Activated naive CD4-positive, alpha-beta T cell treated with anti-CD3 and anti-CD28 coated beads for 36 hours (primary cell): ENCODE data around the gene GNPTG. TPM values are rescaled to one million over a fixed set of nuclear protein-coding genes. Genes with fewer than 3 reads are reported as not detected.
A peak's percentile ranks its signal among the peaks of the same experiment; 100 is the strongest.

Experiments used
- CTCF ChIA-PET: fragments of 350-600 bp; sonication (Branson Sonifier 250); formaldehyde crosslinking; loops from one replicate; lab custom pipeline; 2021; ENCODE audit warnings: antibody characterized with exemption; lab: Charles Lee
- DNase-seq: peaks from one replicate; pipeline ENCODE4 v3.0.0-alpha.2; 2020
- H3K27ac Mint-ChIP-seq: one replicate; pipeline ENCODE4 v1.8.0; 2021; ENCODE audit warnings: mild to moderate bottlenecking, mixed read lengths
- H3K27me3 Mint-ChIP-seq: one replicate; pipeline ENCODE4 v1.8.0; 2021; ENCODE audit warnings: low read depth, mixed read lengths
- H3K36me3 Mint-ChIP-seq: one replicate; pipeline ENCODE4 v1.8.0; 2021; ENCODE audit warnings: low read depth, mixed read lengths
- H3K4me1 Mint-ChIP-seq: one replicate; pipeline ENCODE4 v1.8.0; 2021; ENCODE audit warnings: low read depth, mixed read lengths
- H3K4me3 Mint-ChIP-seq: one replicate; pipeline ENCODE4 v1.8.0; 2021; ENCODE audit warnings: mild to moderate bottlenecking, moderate library complexity, mixed read lengths
- H3K9me3 Mint-ChIP-seq: one replicate; pipeline ENCODE4 v1.8.0; 2021; ENCODE audit warnings: mixed read lengths
- intact Hi-C: fragments of 100-400 bp; cut with micrococcal nuclease; formaldehyde crosslinking; loops from one replicate; pipeline ENCODE4 v1.15.1; 2023
- total RNA-seq, 2 experiments: library from RNA; stranded (reverse); gene quantifications; one replicate each; pipeline ENCODE4 v1.2.3, GENCODE V29; 2021

The GNPTG gene
- total RNA-seq, result 10 to 100 TPM; 15.9 to 17.3 TPM

GRCh38 chr16:1351582-1352362 lies at the start of gene GNPTG, which contains the start of gene TSR3:
Gene GNPTG (plus strand): TSS chr16:1351931. CDS start chr16:1351966, 35 bp downstream.
Gene TSR3 (minus strand): TSS chr16:1351878. CDS start chr16:1351804, 74 bp downstream.
- Mint-ChIP-seq H3K4me3 (peak within 1 kb of the TSS; percentile 80), H3K27me3 (no peaks in the 10 kb centered on the region), H3K27ac (peak within 1 kb of the TSS; percentile 68), H3K9me3 (no peaks in the 10 kb centered on the region), H3K4me1 (peaks cover 33% of the 10 kb centered on the region), H3K36me3 (peaks cover 2% of the 10 kb centered on the region)
- CTCF ChIA-PET, result interaction anchor here (1.1 kb wide), 1 partner anchor 11 kb away, joined by 3 read pairs; no protein-coding TSS in a partner anchor
- intact Hi-C loops, result loop anchor here (1.0 kb wide), 1 partner anchor 42 kb away; the partner anchor contains the start of gene UBE2I
- peak; percentile 82 for DNase-seq

GRCh38 chr16:1305823-1306222 lies 45.9 kb upstream of the GNPTG start:
- no peak for DNase-seq
- Mint-ChIP-seq H3K36me3 (peaks cover 9% of the 10 kb centered on the region), H3K9me3 (peaks cover 2% of the 10 kb centered on the region), H3K4me1 (peaks cover 30% of the 10 kb centered on the region), H3K27ac (no peak overlapping the region), H3K27me3 (no peaks in the 10 kb centered on the region), H3K4me3 (no peak overlapping the region)
- intact Hi-C loops, result no loop called here
- CTCF ChIA-PET, result interaction anchor here (0.9 kb wide), 1 partner anchor 16 kb away, joined by 3 read pairs; no protein-coding TSS in a partner anchor

- peaks cover 35% of the 10 kb centered on the region for H3K4me1 Mint-ChIP-seq
- no peak for DNase-seq
- H3K27ac Mint-ChIP-seq, result peak overlapping the region; percentile 39
- H3K4me3 Mint-ChIP-seq, result no peak overlapping the region
- CTCF ChIA-PET, result interaction anchor here (0.9 kb wide), 1 partner anchor 16 kb away, joined by 3 read pairs; no protein-coding TSS in a partner anchor
- no peaks in the 10 kb centered on the region for H3K27me3 Mint-ChIP-seq
- intact Hi-C loops, result no loop called here
- peaks cover 12% of the 10 kb centered on the region for H3K36me3 Mint-ChIP-seq
- H3K9me3 Mint-ChIP-seq, result peaks cover 2% of the 10 kb centered on the region
Measured at GRCh38 chr16:1306334-1306733, 45.4 kb upstream of the GNPTG start.

GRCh38 chr16:1308036-1308976 lies 43.4 kb upstream of the GNPTG start:
- Mint-ChIP-seq H3K36me3 (peaks cover 15% of the 10 kb centered on the region), H3K27ac (peak overlapping the region; percentile 99), H3K9me3 (peaks cover 2% of the 10 kb centered on the region), H3K4me1 (peaks cover 46% of the 10 kb centered on the region), H3K27me3 (no peaks in the 10 kb centered on the region), H3K4me3 (peak overlapping the region; percentile 82)
- CTCF ChIA-PET, result no interaction called here
- no peak for DNase-seq
- intact Hi-C loops, result loop anchor here (2.0 kb wide), 5 partner anchors 70 to 782 kb away; partner anchors contain the start of genes CAPN15, EME2, MRPS34 and UQCC4

GRCh38 chr16:1308977-1309885 lies 42.5 kb upstream of the GNPTG start, which contains the start of gene UBE2I:
Gene UBE2I (plus strand): TSS chr16:1309636. CDS start chr16:1314031, 4,395 bp downstream.
- intact Hi-C loops, result loop anchor here (1.0 to 2.0 kb wide), 7 partner anchors 42 to 782 kb away; partner anchors contain the start of genes CAPN15, EME2, GNPTG and MRPS34
- CTCF ChIA-PET, result interaction anchor here (0.6 to 1.1 kb wide), 3 partner anchors 10 to 396 kb away, joined by 3 to 4 read pairs (median 3); no protein-coding TSS in a partner anchor
- peak; percentile 98 for DNase-seq
- Mint-ChIP-seq H3K27me3 (no peaks in the 10 kb centered on the region), H3K9me3 (peaks cover 1% of the 10 kb centered on the region), H3K4me3 (peak within 1 kb of the TSS; percentile 94), H3K36me3 (peaks cover 18% of the 10 kb centered on the region), H3K27ac (peak within 1 kb of the TSS; percentile 99), H3K4me1 (peaks cover 41% of the 10 kb centered on the region)

- Mint-ChIP-seq H3K36me3 (peaks cover 27% of the 10 kb centered on the region), H3K4me1 (peaks cover 36% of the 10 kb centered on the region), H3K4me3 (peak overlapping the region; percentile 94), H3K9me3 (no peaks in the 10 kb centered on the region), H3K27ac (peak overlapping the region; percentile 94), H3K27me3 (no peaks in the 10 kb centered on the region)
- CTCF ChIA-PET, result interaction anchor here (0.6 to 1.1 kb wide), 3 partner anchors 11 to 395 kb away, joined by 3 to 4 read pairs (median 3); no protein-coding TSS in a partner anchor
- peak; percentile 68 for DNase-seq
- intact Hi-C loops, result loop anchor here (1.0 to 5.0 kb wide), 8 partner anchors 41 to 847 kb away; partner anchors contain the start of genes CAPN15, EME2, GNPTG and MRPS34
Measured at GRCh38 chr16:1309888-1310831, 41.6 kb upstream of the GNPTG start.

GRCh38 chr16:1310832-1311200 lies 40.9 kb upstream of the GNPTG start:
- Mint-ChIP-seq H3K27me3 (no peaks in the 10 kb centered on the region), H3K4me3 (peak overlapping the region; percentile 94), H3K36me3 (peaks cover 31% of the 10 kb centered on the region), H3K27ac (peak overlapping the region; percentile 94), H3K9me3 (no peaks in the 10 kb centered on the region), H3K4me1 (peaks cover 36% of the 10 kb centered on the region)
- DNase-seq, result peak; percentile 54
- CTCF ChIA-PET, result no interaction called here
- intact Hi-C loops, result loop anchor here (5.0 kb wide), 1 partner anchor 846 kb away; the partner anchor contains the start of gene TRAF7

- no peak for DNase-seq
- Mint-ChIP-seq H3K27ac (peak overlapping the region; percentile 94), H3K4me3 (peak overlapping the region; percentile 94), H3K36me3 (peaks cover 35% of the 10 kb centered on the region), H3K4me1 (peaks cover 35% of the 10 kb centered on the region), H3K27me3 (no peaks in the 10 kb centered on the region), H3K9me3 (no peaks in the 10 kb centered on the region)
- intact Hi-C loops, result loop anchor here (5.0 kb wide), 1 partner anchor 846 kb away; the partner anchor contains the start of gene TRAF7
- CTCF ChIA-PET, result no interaction called here
Measured at GRCh38 chr16:1311212-1311737, 40.5 kb upstream of the GNPTG start.

GRCh38 chr16:1311738-1312466 lies 39.8 kb upstream of the GNPTG start:
- peak overlapping the region; percentile 94 for H3K4me3 Mint-ChIP-seq
- CTCF ChIA-PET, result interaction anchor here (1.3 kb wide), 1 partner anchor 11 kb away, joined by 4 read pairs; no protein-coding TSS in a partner anchor
- intact Hi-C loops, result loop anchor here (5.0 kb wide), 1 partner anchor 845 kb away; the partner anchor contains the start of gene TRAF7
- peaks cover 31% of the 10 kb centered on the region for H3K4me1 Mint-ChIP-seq
- H3K27ac Mint-ChIP-seq, result no peak overlapping the region
- no peaks in the 10 kb centered on the region for H3K27me3 Mint-ChIP-seq
- H3K9me3 Mint-ChIP-seq, result no peaks in the 10 kb centered on the region
- no peak for DNase-seq
- peaks cover 40% of the 10 kb centered on the region for H3K36me3 Mint-ChIP-seq
